Stomach (tissue), 9 donors: ENCODE results near the gene FADS6. TPM values are rescaled to one million over a fixed set of nuclear protein-coding genes. Genes with fewer than 3 reads are reported as not detected.

Experiments used
- DNase-seq, 2 donors: peaks; one replicate each; pipeline versions ENCODE4 v3.0.0 to v3.0.0-alpha.2; 2013 to 2019
- H3K27ac ChIP-seq, 5 donors: fragments of 200-600 bp in 4 of 5; sonication (generic) in 4 of 5; one replicate each; pipeline ENCODE4 v1.5.1; 2013 to 2019; ENCODE audit warnings: mild to moderate bottlenecking in 1 of 5, moderate library complexity in 1 of 5
- H3K27me3 ChIP-seq, 3 donors: fragments of 200-600 bp; sonication (generic); one replicate each; pipeline ENCODE4 v1.5.1; 2017 to 2019; ENCODE audit warnings: mixed run types in 1 of 3
- H3K36me3 ChIP-seq, 4 donors: fragments of 200-600 bp; sonication (generic); 1 replicate in 3 of 4; 2 replicates in 1 of 4; pipeline ENCODE4 v1.5.1; 2016 to 2019
- H3K4me1 ChIP-seq, 4 donors: fragments of 200-600 bp; sonication (generic); one replicate each; pipeline ENCODE4 v1.5.1; 2016 to 2019
- H3K4me3 ChIP-seq, 4 donors: fragments of 200-600 bp; sonication (generic) in 3 of 4; one replicate each; pipeline ENCODE4 v1.5.1; 2016 to 2019; ENCODE audit warnings: mild to moderate bottlenecking in 1 of 4
- H3K9me3 ChIP-seq, 4 donors: fragments of 200-600 bp; sonication (generic); one replicate each; pipeline ENCODE4 v1.5.1; 2016 to 2019
- CTCF ChIP-seq, 7 experiments: fragments of 450-650 bp in 4 of 7; fragments of 200-600 bp in 3 of 7; sonication (generic) in 3 of 7; IDR thresholded peaks; one replicate each; pipeline ENCODE4 v1.5.1; 2016 to 2019; ENCODE audit warnings: antibody characterized with exemption in 7 of 7, control low read depth in 2 of 7, mild to moderate bottlenecking in 1 of 7
- EP300 ChIP-seq: sonication (generic); formaldehyde crosslinking; IDR thresholded peaks from one replicate; pipeline ENCODE4 v1.6.1; 2017; ENCODE audit warnings: antibody characterized with exemption
- POLR2A ChIP-seq, 4 donors: fragments of 450-650 bp; IDR thresholded peaks; one replicate each; pipeline ENCODE4 v1.6.1; 2016; ENCODE audit warnings: antibody characterized with exemption in 4 of 4, control low read depth in 2 of 4, mild to moderate bottlenecking in 1 of 4, moderate library complexity in 1 of 4
- POLR2AphosphoS5 ChIP-seq, 3 donors: sonication (generic); formaldehyde crosslinking; IDR thresholded peaks; one replicate each; pipeline ENCODE4 v1.6.1; 2016; ENCODE audit warnings: antibody characterized with exemption in 3 of 3
- WGBS, 5 donors: extraction: QIAGEN DNeasy Blood & Tissue Kit in 3 of 5; methylation state at CpG; one replicate each; pipeline versions ENCODE4 v1.1.5 to v1.1.7; 2013 to 2018; 5-methylcytosine and 5-hydroxymethylcytosine counted together
- intact Hi-C: fragments of 100-400 bp; cut with DNase I; formaldehyde crosslinking; loops from one replicate; pipeline ENCODE4 v1.15.1; 2023; ENCODE audit warnings: low total_unique reads
- polyA plus RNA-seq, 3 donors: library from polyadenylated mRNA; stranded (reverse); fragments of 200-250 nt; gene quantifications; one replicate each; pipeline ENCODE4 v1.2.3, GENCODE V29; 2013
- total RNA-seq, 5 donors: library from RNA; depleted of rRNA; stranded (reverse); fragments of >200 nt; gene quantifications; one replicate each; pipeline versions ENCODE4 v1.1.0 to v1.2.3, GENCODE V29; 2014 to 2016
- donor health status: healthy with polysubstance abuse.
- donor health status: Bipolar disorder and iron deficiency.
- donor health status: healthy.

Gene FADS6
- total and polyA plus RNA-seq, 8 donors = 0.50 to 1.8 TPM; not detected in 6

- Histone ChIP-seq H3K4me3 (peak overlapping the region; percentile 39 to 43 (median 42)), H3K4me1 (peaks cover 16 to 33% (median 27%) of the 10 kb centered on the region in 4 donors)
- intact Hi-C loops = no loop called here
Measured at GRCh38 chr17:74842146-74842598, 51.3 kb downstream of the FADS6 start.

GRCh38 chr17:74840989-74841666 is 52.3 kb downstream of the FADS6 start:
- intact Hi-C loops = no loop called here
- Histone ChIP-seq H3K4me1 (peaks cover 16 to 33% (median 27%) of the 10 kb centered on the region in 4 donors), H3K27me3 (peaks cover 0 to 25% (median 9%) of the 10 kb centered on the region in 3 donors), H3K27ac (peak overlapping the region in 3 of 5 donors; percentile 1 to 14 (median 11)), H3K4me3 (no peak overlapping the region), H3K9me3 (no peaks in the 10 kb centered on the region), H3K36me3 (peaks cover 0 to 31% (median 25%) of the 10 kb centered on the region in 4 donors)
- peak in 1 of 2 donors; percentile 67 for DNase-seq
- TF ChIP-seq EP300 (no peak), POLR2A (IDR thresholded peaks at IDR 0.05) (no peak), CTCF (IDR thresholded peaks at IDR 0.05) (no peak), POLR2AphosphoS5 (IDR thresholded peaks at IDR 0.05) (no peak)
- WGBS, 5 donors = 39 to 56% (median 54%) methylated on average over 10 to 13 of the region's 13 CpGs

More at GRCh38 chr17:74842146-74842598, 51.3 kb downstream of the FADS6 start:
- Histone ChIP-seq H3K9me3 (no peaks in the 10 kb centered on the region), H3K27ac (peak overlapping the region in 1 of 5 donors; percentile 11), H3K36me3 (peaks cover 0 to 20% (median 15%) of the 10 kb centered on the region in 4 donors), H3K27me3 (peaks cover 0 to 25% (median 9%) of the 10 kb centered on the region in 3 donors)
- TF ChIP-seq POLR2A (IDR thresholded peaks at IDR 0.05) (no peak), EP300 (no peak), POLR2AphosphoS5 (IDR thresholded peaks at IDR 0.05) (no peak), CTCF (IDR thresholded peaks at IDR 0.05) (no peak)
- WGBS, 5 donors = 18 to 53% (median 28%) methylated on average over 7 to 8 of the region's 8 CpGs
- DNase-seq = no peak

GRCh38 chr17:74839990-74840852 is 53.2 kb downstream of the FADS6 start:
- H3K4me3 ChIP-seq = no peak overlapping the region
- intact Hi-C loops = no loop called here
- no peaks in the 10 kb centered on the region for H3K9me3 ChIP-seq
- H3K27ac ChIP-seq = no peak overlapping the region
- DNase-seq = no peak
- H3K4me1 ChIP-seq = peaks cover 16 to 33% (median 27%) of the 10 kb centered on the region in 4 donors
- WGBS, 5 donors = 59 to 74% (median 64%) methylated on average over 6 to 7 of the region's 7 CpGs
- H3K36me3 ChIP-seq = peaks cover 0 to 40% (median 33%) of the 10 kb centered on the region in 4 donors
- H3K27me3 ChIP-seq = peaks cover 0 to 25% (median 9%) of the 10 kb centered on the region in 3 donors
- TF ChIP-seq EP300 (no peak), CTCF (IDR thresholded peaks at IDR 0.05) (no peak), POLR2AphosphoS5 (IDR thresholded peaks at IDR 0.05) (no peak)

- TF ChIP-seq POLR2A (IDR thresholded peaks at IDR 0.05) (no peak), EP300 (no peak), POLR2AphosphoS5 (IDR thresholded peaks at IDR 0.05) (no peak), CTCF (IDR thresholded peaks at IDR 0.05) (no peak)
- intact Hi-C loops = no loop called here
- H3K27me3 ChIP-seq = peaks cover 0 to 11% (median 4%) of the 10 kb centered on the region in 3 donors
- peaks cover 16 to 31% (median 26%) of the 10 kb centered on the region in 4 donors for H3K4me1 ChIP-seq
- no peak for DNase-seq
- H3K36me3 ChIP-seq = peaks cover 0 to 44% (median 37%) of the 10 kb centered on the region in 4 donors
- WGBS, 5 donors = 84 to 92% (median 90%) methylated on average over 8 to 9 of the region's 9 CpGs
- no peak overlapping the region for H3K4me3 ChIP-seq
- no peak overlapping the region for H3K27ac ChIP-seq
- H3K9me3 ChIP-seq = no peaks in the 10 kb centered on the region
Measured at GRCh38 chr17:74838274-74838673, 55.2 kb downstream of the FADS6 start.
